A204.1 (cell line): ENCODE data around the gene ZNF236.
"Not testable (repeated sequence)": the region's sequence is repeated elsewhere in the genome, so short reads cannot be mapped to it uniquely, and the experiment has no call there.

ENCODE experiments used
- FAIRE-seq: peaks from 2 replicates; lab custom pipeline; 2012; peaks lifted over from hg19 to GRCh38; lab: Jason Lieb, UNC

ZNF236 gene

GRCh38 chr18:76988827-76989646 lies 166.7 kb downstream of the ZNF236 start:
- no peak for FAIRE-seq

- FAIRE-seq, result no peak
Observed at GRCh38 chr18:76989647-76990190, 167.4 kb downstream of the ZNF236 start.

GRCh38 chr18:76990343-76991020 lies 168.1 kb downstream of the ZNF236 start:
- not testable (repeated sequence) for FAIRE-seq

DNA sequence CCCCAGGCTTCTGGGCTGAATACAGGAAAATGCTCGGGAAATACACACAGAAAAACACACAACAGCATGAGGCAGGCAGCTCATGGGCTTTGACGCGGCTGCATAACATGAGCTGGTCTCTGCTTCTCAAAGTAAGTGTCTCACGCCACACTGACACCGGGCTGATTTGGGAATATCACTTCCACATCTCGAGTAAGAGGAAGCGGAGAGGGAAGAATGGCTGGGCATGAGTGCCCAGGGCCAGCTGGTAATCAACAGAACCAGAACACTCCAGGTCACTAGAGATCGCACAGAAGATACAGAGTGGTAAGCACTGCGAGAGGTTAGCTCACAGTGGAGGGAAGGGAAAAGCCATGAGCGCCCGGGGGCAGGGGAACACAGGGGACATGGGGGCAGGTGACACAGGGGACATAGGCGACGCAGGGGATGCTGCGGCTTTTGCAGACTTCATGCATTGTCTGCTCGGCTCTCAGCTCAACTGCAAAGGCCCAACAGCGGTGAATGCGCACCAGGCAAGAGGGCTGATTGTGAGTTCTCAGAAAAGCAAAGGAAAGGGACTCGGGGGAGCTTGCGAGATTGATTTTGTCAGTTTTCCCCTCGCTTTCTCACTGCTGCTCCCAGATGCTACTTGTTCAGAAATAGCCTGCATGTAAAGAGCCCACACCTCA lies 168.8 kb downstream of the ZNF236 start:
- no peak for FAIRE-seq

DNA sequence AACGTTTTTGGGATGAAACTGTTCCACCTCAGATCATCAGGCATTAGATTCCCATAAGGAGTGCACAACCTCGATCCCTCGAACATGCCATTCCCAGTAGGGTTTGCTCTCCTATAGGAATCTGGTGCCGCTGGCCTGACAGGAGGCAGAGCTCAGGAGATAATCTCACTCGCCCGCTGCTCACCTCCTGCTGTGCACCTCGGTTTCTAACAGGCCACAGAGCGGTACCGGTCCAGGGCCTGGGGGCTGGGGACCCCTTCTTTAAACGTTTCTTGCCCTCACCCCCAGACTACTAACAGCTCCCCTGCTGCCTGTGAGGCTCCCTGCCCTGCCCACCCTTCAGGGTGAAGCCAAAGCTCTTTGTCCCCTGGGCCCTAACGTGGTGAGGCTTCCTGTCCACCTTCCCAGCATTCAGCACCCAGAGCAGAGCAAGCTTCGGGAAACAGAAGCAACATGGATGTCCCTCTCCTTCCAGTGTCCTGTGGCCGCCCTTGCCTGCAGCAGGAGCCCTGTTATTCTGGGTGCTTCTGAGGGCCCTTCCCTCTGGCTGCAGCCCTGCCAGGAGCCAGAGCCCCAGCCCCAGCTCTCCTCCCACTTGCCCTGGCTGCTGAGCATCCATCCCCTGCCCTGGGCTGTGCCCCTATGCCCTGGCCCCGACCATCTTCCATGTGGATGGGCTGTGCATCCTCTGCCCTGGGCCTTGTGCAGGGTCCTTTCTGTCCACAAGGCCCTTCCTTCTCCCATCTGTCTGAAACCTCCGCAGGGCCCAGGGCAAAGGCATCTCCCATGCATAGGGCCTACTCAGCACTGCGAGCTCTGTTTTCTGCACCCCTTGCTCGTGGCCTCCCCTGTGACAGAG lies 170.1 kb downstream of the ZNF236 start:
- FAIRE-seq, result no peak

GRCh38 chr18:76993085-76993382 lies 170.7 kb downstream of the ZNF236 start:
- FAIRE-seq, result no peak

GRCh38 chr18:76993573-76993972 lies 171.2 kb downstream of the ZNF236 start:
- no peak for FAIRE-seq

- no peak for FAIRE-seq
Observed at GRCh38 chr18:76994086-76994654, 171.8 kb downstream of the ZNF236 start.

- no peak for FAIRE-seq
Observed at GRCh38 chr18:76995896-76996295, 173.5 kb downstream of the ZNF236 start.

- no peak for FAIRE-seq
Observed at GRCh38 chr18:76996429-76996828, 174.1 kb downstream of the ZNF236 start.

- no peak for FAIRE-seq
Observed at GRCh38 chr18:76997951-76998808, 175.8 kb downstream of the ZNF236 start.

DNA sequence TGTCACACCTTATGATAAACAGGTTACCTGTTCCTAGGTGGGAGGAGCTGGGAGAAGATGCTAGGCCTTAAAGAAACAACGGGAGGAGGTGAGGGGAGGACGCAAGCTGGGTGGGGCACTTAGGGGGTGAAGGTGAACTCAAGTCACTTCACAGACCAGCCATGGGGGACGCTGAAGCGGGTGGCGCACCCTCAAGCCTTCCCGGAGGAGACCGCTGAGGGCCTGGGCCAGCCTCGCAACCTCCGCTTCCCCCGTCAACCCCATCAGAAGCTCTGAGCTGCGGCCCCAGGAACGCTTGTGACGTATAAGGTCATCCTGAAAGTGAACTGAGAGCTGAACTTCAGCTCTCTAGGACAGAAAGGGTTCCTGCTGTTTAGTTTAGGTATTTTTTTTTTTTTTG lies 176.7 kb downstream of the ZNF236 start:
- no peak for FAIRE-seq

GRCh38 chr18:77000527-77000926 lies 178.2 kb downstream of the ZNF236 start:
- FAIRE-seq, result peak; percentile 93

DNA sequence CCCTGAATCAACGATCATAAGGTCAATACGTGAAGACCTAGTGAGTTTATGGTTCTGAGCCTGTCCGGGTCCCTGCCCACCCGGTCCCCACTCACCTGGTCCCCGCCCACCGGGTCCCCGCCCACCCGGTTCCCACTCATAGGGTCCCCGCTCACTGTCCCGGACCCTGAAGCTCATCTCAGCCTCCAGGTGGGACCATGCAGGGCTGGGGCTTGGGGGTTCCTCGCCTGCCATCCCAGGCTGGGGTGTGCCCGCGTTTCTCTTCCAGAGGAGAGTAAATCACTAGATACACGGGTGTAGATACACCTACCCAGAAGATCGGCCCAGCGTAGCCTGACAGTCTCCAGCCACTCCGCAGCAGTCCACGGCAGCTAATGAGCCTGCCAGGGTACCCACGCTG lies 178.7 kb downstream of the ZNF236 start:
- FAIRE-seq, result no peak

DNA sequence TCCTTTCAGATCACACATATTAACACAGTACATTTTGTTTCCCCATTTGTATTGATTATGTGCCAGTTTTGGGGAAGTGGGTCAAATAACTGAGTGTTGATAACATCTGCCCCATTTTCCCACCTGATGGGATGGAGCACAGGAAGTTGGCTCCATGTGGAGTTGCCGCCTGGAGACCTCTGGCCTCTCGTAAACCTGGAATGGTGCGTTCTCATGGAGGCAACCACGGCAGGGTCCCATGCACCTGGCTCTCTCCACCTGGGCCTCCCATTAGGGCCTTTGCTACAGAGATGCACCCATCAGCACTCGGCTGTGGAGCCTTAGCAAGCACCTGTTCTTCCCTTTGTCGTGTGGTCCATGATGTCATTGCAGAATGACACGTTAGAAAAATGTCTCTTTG lies 179.6 kb downstream of the ZNF236 start:
- no peak for FAIRE-seq

- no peak for FAIRE-seq
Observed at GRCh38 chr18:77002496-77002895, 180.1 kb downstream of the ZNF236 start.

GRCh38 chr18:77003316-77003715 lies 181.0 kb downstream of the ZNF236 start:
- no peak for FAIRE-seq

GRCh38 chr18:77004555-77005380 lies 182.4 kb downstream of the ZNF236 start:
- FAIRE-seq, result no peak

DNA sequence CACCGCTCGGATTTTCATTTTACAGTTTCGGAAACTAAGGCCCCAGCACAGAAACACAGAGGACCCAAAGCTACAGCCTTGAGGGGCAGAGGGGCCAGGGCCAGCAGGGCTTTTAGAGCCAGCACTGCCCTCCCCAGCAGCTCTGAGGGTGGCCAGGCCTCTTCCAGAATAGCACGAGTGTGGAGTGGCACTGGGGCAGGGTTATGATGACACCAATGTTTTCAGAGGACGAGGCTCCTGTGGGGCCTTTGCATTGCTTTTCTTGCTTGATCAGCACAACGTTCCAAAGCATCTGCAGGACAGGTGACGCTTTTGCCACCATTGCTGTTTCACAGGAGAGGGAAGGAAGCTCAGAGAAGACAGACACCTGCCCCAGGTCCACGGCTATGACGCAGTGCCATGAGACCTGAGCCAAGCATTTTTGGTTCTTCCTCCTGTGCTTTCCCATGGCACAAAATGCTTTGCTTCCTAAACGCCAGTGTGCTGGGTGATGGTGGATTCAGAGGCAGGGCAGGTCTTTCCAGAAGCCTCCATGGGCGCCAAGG lies 183.4 kb downstream of the ZNF236 start:
- FAIRE-seq, result no peak
